HCT116 (cell line): ENCODE measurements around the gene NDUFA3. TPM values are rescaled to one million over a fixed set of nuclear protein-coding genes. Genes with fewer than 3 reads are reported as not detected.

Source experiments
- ATAC-seq: fragments of 200-7000 bp; cut with Tn5 transposase; 2 replicates; pipeline ENCODE4 v1.9.1; 2020; ENCODE audit warnings: mild to moderate bottlenecking, moderate library complexity
- BruUV-seq: library from RNA; stranded (reverse); fragments of 400-500 nt; replicated peaks from 2 replicates; lab custom pipeline; 2021; lab: Mats Ljungman, UMichigan
- CTCF ChIA-PET: fragments of 300-600 bp; sonication (Branson Sonifier 250); formaldehyde crosslinking; loops from one replicate; lab custom pipeline; 2021; ENCODE audit warnings: antibody characterized with exemption; lab: Charles Lee
- POLR2A ChIA-PET: fragments of 300-600, 350-600 bp; sonication (Branson Sonifier 250); formaldehyde crosslinking; loops from one replicate; lab custom pipeline; 2021; ENCODE audit warnings: antibody characterized with exemption; lab: Charles Lee
- RAD21 ChIA-PET, 2 experiments: fragments of 300-600 bp; sonication (Branson Sonifier 250); formaldehyde crosslinking; loops; one replicate each; lab custom pipeline; 2023; ENCODE audit warnings: low total read pairs in 2 of 2; ENCODE audit not compliant: uncharacterized antibody in 2 of 2, unreplicated experiment in 2 of 2, low non-redundant PET in 1 of 2; lab: Charles Lee
- DNase-seq: peaks from one replicate; pipeline ENCODE4 v3.0.0-alpha.2; 2010; ENCODE audit warnings: low read depth, low spot score
- H2AFZ ChIP-seq: fragments of 200-600 bp; shearing (Covaris generic), sonication (generic); 2 replicates; pipeline ENCODE4 v1.6.1; 2017; ENCODE audit warnings: low read depth, mixed run types, mixed read lengths, antibody characterized with exemption, low read length; ENCODE audit not compliant: poor library complexity, severe bottlenecking
- H3K27ac ChIP-seq: 2 replicates; pipeline ENCODE4 v1.5.1; 2012; ENCODE audit warnings: low read depth, low read length
- H3K27me3 ChIP-seq: fragments of 200-600 bp; sonication (generic); 2 replicates; pipeline ENCODE4 v1.6.1; 2016; ENCODE audit warnings: mixed run types, low read length, mixed read lengths; ENCODE audit not compliant: insufficient read depth
- H3K36me3 ChIP-seq, 2 experiments: fragments of 200-500 bp in 1 of 2; fragments of 200-600 bp in 1 of 2; sonication (Bioruptor generic) in 1 of 2; sonication (generic) in 1 of 2; 2 replicates each; pipeline versions ENCODE4 v1.5.1 to v1.6.1; 2014 to 2016; ENCODE audit warnings: low read length in 2 of 2, inconsistent platforms in 1 of 2, mixed read lengths in 1 of 2, mixed run types in 1 of 2; ENCODE audit not compliant: insufficient read depth in 2 of 2, control insufficient read depth in 1 of 2
- H3K4me1 ChIP-seq, 2 experiments: fragments of 200-600 bp in 1 of 2; sonication (generic) in 1 of 2; 2 replicates each; pipeline versions ENCODE4 v1.5.1 to v1.6.1; 2012 to 2017; ENCODE audit warnings: low read length in 2 of 2, inconsistent platforms in 1 of 2, mild to moderate bottlenecking in 1 of 2, mixed read lengths in 1 of 2, mixed run types in 1 of 2, moderate library complexity in 1 of 2; ENCODE audit not compliant: insufficient read depth in 2 of 2, control insufficient read depth in 1 of 2
- H3K4me2 ChIP-seq: fragments of 200-600 bp; sonication (generic); 2 replicates; pipeline ENCODE4 v1.6.1; 2017; ENCODE audit warnings: mixed run types, low read length, mixed read lengths
- H3K4me3 ChIP-seq, 2 experiments: fragments of 200-600 bp in 1 of 2; sonication (generic) in 1 of 2; replicated peaks in 1 of 2; 2 replicates each; pipeline ENCODE4 v1.5.1; 2011 to 2016; ENCODE audit warnings: low read length in 2 of 2, control low read depth in 1 of 2, low read depth in 1 of 2, mild to moderate bottlenecking in 1 of 2, mixed read lengths in 1 of 2, mixed run types in 1 of 2
- H3K79me2 ChIP-seq: fragments of 200-600 bp; sonication (generic); 2 replicates; pipeline ENCODE4 v1.6.1; 2017; ENCODE audit warnings: mild to moderate bottlenecking, mixed run types, low read length, moderate library complexity, mixed read lengths; ENCODE audit not compliant: insufficient read depth
- H3K9ac ChIP-seq: fragments of 200-600 bp; sonication (generic); 2 replicates; pipeline ENCODE4 v1.6.1; 2016; ENCODE audit warnings: low read length, mixed read lengths
- H3K9me2 ChIP-seq: fragments of 200-600 bp; sonication (generic), shearing (Covaris generic); 2 replicates; pipeline ENCODE4 v1.6.1; 2017; ENCODE audit warnings: mixed run types, mild to moderate bottlenecking, moderate library complexity; ENCODE audit not compliant: insufficient read depth
- H3K9me3 ChIP-seq, 2 experiments: fragments of 200-500 bp in 1 of 2; fragments of 200-600 bp in 1 of 2; sonication (Bioruptor generic) in 1 of 2; sonication (generic) in 1 of 2; 2 replicates each; pipeline ENCODE4 v1.6.1; 2014 to 2017; ENCODE audit warnings: low read length in 2 of 2, mixed read lengths in 2 of 2, inconsistent platforms in 1 of 2, low read depth in 1 of 2, mild to moderate bottlenecking in 1 of 2, mixed run types in 1 of 2, moderate library complexity in 1 of 2; ENCODE audit not compliant: control insufficient read depth in 1 of 2, insufficient read depth in 1 of 2
- H4K20me1 ChIP-seq: fragments of 200-600 bp; sonication (generic), shearing (Covaris generic); 2 replicates; pipeline ENCODE4 v1.6.1; 2017; ENCODE audit warnings: mixed run types, mild to moderate bottlenecking, moderate library complexity; ENCODE audit not compliant: insufficient read depth
- CEBPB ChIP-seq: IDR thresholded peaks from 2 replicates; pipeline ENCODE4 v1.6.1; 2012; ENCODE audit warnings: low read depth
- EGR1 ChIP-seq: IDR thresholded peaks from 2 replicates; pipeline ENCODE4 v1.6.1; 2012; ENCODE audit warnings: low read depth
- EZH2 ChIP-seq: fragments of 200-600 bp; sonication (generic); IDR thresholded peaks from 2 replicates; pipeline ENCODE4 v1.6.1; 2017; ENCODE audit warnings: antibody characterized with exemption, mixed run types
- EZH2phosphoT487 ChIP-seq: fragments of 200-600 bp; IDR thresholded peaks from 2 replicates; pipeline ENCODE4 v1.6.1; 2018; ENCODE audit warnings: antibody characterized with exemption, borderline replicate concordance
- FOSL1 ChIP-seq: IDR thresholded peaks from 2 replicates; pipeline ENCODE4 v1.6.1; 2012; ENCODE audit warnings: low read depth
- JUND ChIP-seq: IDR thresholded peaks from 2 replicates; pipeline ENCODE4 v1.6.1; 2012
- POLR2AphosphoS5 ChIP-seq: IDR thresholded peaks from 2 replicates; pipeline ENCODE4 v1.6.1; 2011; ENCODE audit warnings: mild to moderate bottlenecking, low read depth, low read length, moderate library complexity
- SIN3A ChIP-seq: IDR thresholded peaks from 2 replicates; pipeline ENCODE4 v1.6.1; 2012; ENCODE audit warnings: low read depth
- SP1 ChIP-seq: IDR thresholded peaks from 2 replicates; pipeline ENCODE4 v1.6.1; 2012; ENCODE audit warnings: low read depth
- SRF ChIP-seq: IDR thresholded peaks from 2 replicates; pipeline ENCODE4 v1.6.1; 2012; ENCODE audit warnings: low read depth
- YY1 ChIP-seq: IDR thresholded peaks from 2 replicates; pipeline ENCODE4 v1.6.1; 2011; ENCODE audit warnings: low read length, low read depth, moderate library complexity, mild to moderate bottlenecking; ENCODE audit not compliant: insufficient replicate concordance; ENCODE audit errors: extremely low read depth
- ZNF274 ChIP-seq: fragments of 200-500 bp; sonication (Bioruptor generic); IDR thresholded peaks from 2 replicates; pipeline ENCODE4 v1.6.1; 2014; ENCODE audit warnings: mild to moderate bottlenecking, low read depth, low read length, inconsistent platforms
- intact Hi-C: fragments of 100-400 bp; cut with micrococcal nuclease; formaldehyde crosslinking; loops from 2 replicates; pipeline ENCODE4 v1.10.0; 2022
- total RNA-seq: library from RNA; stranded (reverse); gene quantifications from one replicate; pipeline ENCODE4 v1.2.1, GENCODE V29; 2021; ENCODE audit not compliant: unreplicated experiment
- TF ChIP-seq, protein P1 (sequence below): IDR thresholded peaks from 2 replicates; pipeline ENCODE4 v1.6.1; 2012
- TF ChIP-seq, protein P2 (sequence below): IDR thresholded peaks from 2 replicates; pipeline ENCODE4 v1.6.1; 2012; ENCODE audit warnings: low read depth
- TF ChIP-seq, protein P3 (sequence below): IDR thresholded peaks from 2 replicates; pipeline ENCODE4 v1.6.1; 2011; ENCODE audit warnings: mild to moderate bottlenecking, low read length, moderate library complexity; ENCODE audit not compliant: insufficient replicate concordance; ENCODE audit errors: extremely low read depth

NDUFA3 gene
- total RNA-seq, 1 experiment from 2014 or later = 149 TPM

DNA sequence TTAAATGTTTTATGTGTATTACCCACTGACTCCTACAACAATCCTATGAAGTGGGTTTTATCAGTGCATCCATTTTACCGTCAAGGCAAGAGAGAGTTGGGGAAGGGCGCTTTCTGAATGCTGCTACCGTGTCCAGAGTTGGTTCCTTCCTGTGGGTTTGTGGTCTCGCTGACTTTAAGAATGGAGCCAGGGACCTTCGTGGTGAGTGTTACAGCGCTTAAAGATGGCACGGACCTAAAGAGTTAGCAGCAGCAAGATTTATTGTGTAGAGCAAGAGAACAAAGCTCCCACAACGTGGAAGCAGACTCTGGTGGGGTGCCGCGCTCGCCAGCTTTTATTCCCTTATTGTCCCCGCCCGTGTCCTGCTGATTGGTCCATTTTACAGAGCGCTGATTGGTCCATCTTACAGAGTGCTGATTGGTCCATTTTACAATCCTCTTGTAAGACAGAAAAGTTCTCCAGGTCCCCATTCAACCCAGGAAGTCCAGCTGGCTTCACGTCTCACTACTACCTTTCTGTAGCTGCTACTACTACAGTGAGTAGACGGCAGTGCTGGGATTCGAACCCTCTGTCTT lies 8.1 kb upstream of the NDUFA3 start:
- DNase-seq = no peak
- Histone ChIP-seq H3K27ac (no peak overlapping the region), H3K9ac (no peak overlapping the region), H3K36me3 (no peaks in the 10 kb centered on the region), H2AFZ (no peak overlapping the region), H3K4me1 (peaks cover 7 to 20% of the 10 kb centered on the region in 2 experiments; a peak in 3 of 4 replicates), H4K20me1 (no peaks in the 10 kb centered on the region), H3K9me2 (no peaks in the 10 kb centered on the region), H3K9me3 (no peaks in the 10 kb centered on the region), H3K27me3 (no peaks in the 10 kb centered on the region), H3K4me3 (no peak overlapping the region), H3K4me2 (no peak overlapping the region), H3K79me2 (no peaks in the 10 kb centered on the region)
- RAD21 ChIA-PET = no interaction called here
- BruUV-seq = no TSS peak
- POLR2A ChIA-PET = no interaction called here
- ATAC-seq = no peak
- CTCF ChIA-PET = no interaction called here
- no peak for TF ChIP-seq SIN3A
- no peak for TF ChIP-seq CEBPB
- no peak for TF ChIP-seq YY1
- TF ChIP-seq, protein P1, sequence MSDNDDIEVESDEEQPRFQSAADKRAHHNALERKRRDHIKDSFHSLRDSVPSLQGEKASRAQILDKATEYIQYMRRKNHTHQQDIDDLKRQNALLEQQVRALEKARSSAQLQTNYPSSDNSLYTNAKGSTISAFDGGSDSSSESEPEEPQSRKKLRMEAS = no peak
- TF ChIP-seq, protein P2, sequence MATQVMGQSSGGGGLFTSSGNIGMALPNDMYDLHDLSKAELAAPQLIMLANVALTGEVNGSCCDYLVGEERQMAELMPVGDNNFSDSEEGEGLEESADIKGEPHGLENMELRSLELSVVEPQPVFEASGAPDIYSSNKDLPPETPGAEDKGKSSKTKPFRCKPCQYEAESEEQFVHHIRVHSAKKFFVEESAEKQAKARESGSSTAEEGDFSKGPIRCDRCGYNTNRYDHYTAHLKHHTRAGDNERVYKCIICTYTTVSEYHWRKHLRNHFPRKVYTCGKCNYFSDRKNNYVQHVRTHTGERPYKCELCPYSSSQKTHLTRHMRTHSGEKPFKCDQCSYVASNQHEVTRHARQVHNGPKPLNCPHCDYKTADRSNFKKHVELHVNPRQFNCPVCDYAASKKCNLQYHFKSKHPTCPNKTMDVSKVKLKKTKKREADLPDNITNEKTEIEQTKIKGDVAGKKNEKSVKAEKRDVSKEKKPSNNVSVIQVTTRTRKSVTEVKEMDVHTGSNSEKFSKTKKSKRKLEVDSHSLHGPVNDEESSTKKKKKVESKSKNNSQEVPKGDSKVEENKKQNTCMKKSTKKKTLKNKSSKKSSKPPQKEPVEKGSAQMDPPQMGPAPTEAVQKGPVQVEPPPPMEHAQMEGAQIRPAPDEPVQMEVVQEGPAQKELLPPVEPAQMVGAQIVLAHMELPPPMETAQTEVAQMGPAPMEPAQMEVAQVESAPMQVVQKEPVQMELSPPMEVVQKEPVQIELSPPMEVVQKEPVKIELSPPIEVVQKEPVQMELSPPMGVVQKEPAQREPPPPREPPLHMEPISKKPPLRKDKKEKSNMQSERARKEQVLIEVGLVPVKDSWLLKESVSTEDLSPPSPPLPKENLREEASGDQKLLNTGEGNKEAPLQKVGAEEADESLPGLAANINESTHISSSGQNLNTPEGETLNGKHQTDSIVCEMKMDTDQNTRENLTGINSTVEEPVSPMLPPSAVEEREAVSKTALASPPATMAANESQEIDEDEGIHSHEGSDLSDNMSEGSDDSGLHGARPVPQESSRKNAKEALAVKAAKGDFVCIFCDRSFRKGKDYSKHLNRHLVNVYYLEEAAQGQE = no peak
- no peak for TF ChIP-seq EZH2
- no peak for TF ChIP-seq EGR1
- TF ChIP-seq, protein P3, sequence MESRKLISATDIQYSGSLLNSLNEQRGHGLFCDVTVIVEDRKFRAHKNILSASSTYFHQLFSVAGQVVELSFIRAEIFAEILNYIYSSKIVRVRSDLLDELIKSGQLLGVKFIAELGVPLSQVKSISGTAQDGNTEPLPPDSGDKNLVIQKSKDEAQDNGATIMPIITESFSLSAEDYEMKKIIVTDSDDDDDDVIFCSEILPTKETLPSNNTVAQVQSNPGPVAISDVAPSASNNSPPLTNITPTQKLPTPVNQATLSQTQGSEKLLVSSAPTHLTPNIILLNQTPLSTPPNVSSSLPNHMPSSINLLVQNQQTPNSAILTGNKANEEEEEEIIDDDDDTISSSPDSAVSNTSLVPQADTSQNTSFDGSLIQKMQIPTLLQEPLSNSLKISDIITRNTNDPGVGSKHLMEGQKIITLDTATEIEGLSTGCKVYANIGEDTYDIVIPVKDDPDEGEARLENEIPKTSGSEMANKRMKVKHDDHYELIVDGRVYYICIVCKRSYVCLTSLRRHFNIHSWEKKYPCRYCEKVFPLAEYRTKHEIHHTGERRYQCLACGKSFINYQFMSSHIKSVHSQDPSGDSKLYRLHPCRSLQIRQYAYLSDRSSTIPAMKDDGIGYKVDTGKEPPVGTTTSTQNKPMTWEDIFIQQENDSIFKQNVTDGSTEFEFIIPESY = no peak
- TF ChIP-seq JUND = no peak
- TF ChIP-seq EZH2phosphoT487 = no peak
- no peak for TF ChIP-seq SRF
- TF ChIP-seq ZNF274 = no peak
- TF ChIP-seq FOSL1 = no peak
- no peak for TF ChIP-seq POLR2AphosphoS5
- no peak for TF ChIP-seq SP1
- intact Hi-C loops = loop anchor here (10.0 kb wide), 1 partner anchor 290 kb away; no protein-coding TSS in a partner anchor
